ENCODE measurements around the gene CTPS1. TPM values are rescaled to one million over a fixed set of nuclear protein-coding genes. Genes with fewer than 3 reads are reported as not detected.

The CTPS1 gene
- total and polyA plus RNA-seq, 2 of the 13 experiments (the other 11 are each of a cell fraction or from before 2014, with no cell fraction given), result 9.6 to 42.8 TPM

- TF ChIP-seq ZNF883 (CRISPR knock-in tag; IDR thresholded peaks at IDR 0.05; ENCODE audit: not compliant biosample characterization) (no peak), ZNF24 (IDR thresholded peaks at IDR 0.05) (no peak), TBX3 (IDR thresholded peaks at IDR 0.05; ENCODE audit: borderline replicate concordance) (no peak), MED8 (CRISPR knock-in tag; IDR thresholded peaks at IDR 0.05; ENCODE audit: insufficient replicate concordance) (no peak), MLX (CRISPR knock-in tag; IDR thresholded peaks at IDR 0.05) (no peak), SOX5 (CRISPR knock-in tag; IDR thresholded peaks at IDR 0.05; ENCODE audit: borderline replicate concordance) (no peak), RAD51 (IDR thresholded peaks at IDR 0.05; ENCODE audit: borderline replicate concordance) (no peak)
- TF ChIP-seq, protein P1, sequence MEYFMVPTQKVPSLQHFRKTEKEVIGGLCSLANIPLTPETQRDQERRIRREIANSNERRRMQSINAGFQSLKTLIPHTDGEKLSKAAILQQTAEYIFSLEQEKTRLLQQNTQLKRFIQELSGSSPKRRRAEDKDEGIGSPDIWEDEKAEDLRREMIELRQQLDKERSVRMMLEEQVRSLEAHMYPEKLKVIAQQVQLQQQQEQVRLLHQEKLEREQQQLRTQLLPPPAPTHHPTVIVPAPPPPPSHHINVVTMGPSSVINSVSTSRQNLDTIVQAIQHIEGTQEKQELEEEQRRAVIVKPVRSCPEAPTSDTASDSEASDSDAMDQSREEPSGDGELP (IDR thresholded peaks at IDR 0.05; ENCODE audit: borderline replicate concordance, low read depth), result no peak
These were observed 73.8 kb downstream of the CTPS1 start (continued) for GRCh38 chr1:41053316-41053715.

DNA sequence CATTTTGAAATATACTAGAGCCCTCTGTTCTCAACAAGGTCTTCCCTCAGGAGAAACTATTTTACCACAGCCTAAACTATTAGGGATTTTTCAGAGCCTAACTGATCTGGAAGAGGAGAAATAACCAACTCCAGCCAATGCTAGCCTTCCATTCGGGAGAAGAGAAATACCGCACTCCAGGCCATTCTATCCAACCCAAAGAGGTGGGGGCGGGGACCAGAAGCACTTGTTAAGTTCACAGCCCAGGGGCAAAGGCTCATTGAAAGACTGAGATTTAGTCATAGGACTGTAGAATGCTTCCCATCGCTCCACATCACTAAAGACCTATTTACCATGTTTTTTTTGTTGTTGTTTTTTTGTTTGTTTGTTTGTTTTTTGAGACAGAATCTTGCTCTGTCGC, 77.4 kb downstream of the CTPS1 start:
- WGBS (ENCODE audit: low lambda C conversion rate), result 97% methylated on average over 5 of the region's 5 CpGs
- no peak overlapping the region for H3K27ac ChIP-seq (ENCODE audit: extremely low read length, insufficient read depth, low read length)
- H3K9me3 ChIP-seq (ENCODE audit: low read length), result no peaks in the 10 kb centered on the region
- H3K4me3 ChIP-seq (replicated peaks in 1 of 3; ENCODE audit: insufficient read depth in 1 of 3, low read depth in 2 of 3, low read length in 3 of 3), result no peak overlapping the region
- no peak overlapping the region for H3K9ac ChIP-seq (ENCODE audit: insufficient read depth, low read depth, low read length)
- ATAC-seq (no peak), DNase-seq (ENCODE audit: low spot score) (no peak), FAIRE-seq (no peak)
- BruUV-seq (replicated peaks), result no TSS peak
- no peaks in the 10 kb centered on the region for H4K20me1 ChIP-seq (ENCODE audit: insufficient read depth, low read length)
- peaks cover 5 to 20% of the 10 kb centered on the region in 2 experiments for H3K36me3 ChIP-seq (replicated peaks in 1 of 2; ENCODE audit: control insufficient read depth in 1 of 2, insufficient read depth in 2 of 2, low read length in 2 of 2)
- no peaks in the 10 kb centered on the region for H3K4me1 ChIP-seq (ENCODE audit: insufficient read depth, low read length)
- ChIA-PET CTCF (ENCODE audit: low intra/inter-chr PET ratio, low total read pairs) (no interaction called here), POLR2A (no interaction called here)
- intact Hi-C loops (cut with micrococcal nuclease; ENCODE audit: unreplicated experiment) (no loop called here), in situ Hi-C loops (cut with HindIII; ENCODE audit: extremely low pct_ligation_motif_present, low pct_unique_long_range_greater_than_20kb) (no loop called here)
- no peaks in the 10 kb centered on the region for H3K27me3 ChIP-seq (ENCODE audit: control insufficient read depth in 1 of 2, insufficient read depth in 2 of 2, low read length in 2 of 2)
- no peaks in the 10 kb centered on the region for H3K79me2 ChIP-seq (ENCODE audit: insufficient read depth, low read length)
- no peak overlapping the region for H3K4me2 ChIP-seq (ENCODE audit: low read depth, low read length)
- H2AFZ ChIP-seq (ENCODE audit: low read length), result no peak overlapping the region
- TF ChIP-seq REST (IDR thresholded peaks at IDR 0.05; ENCODE audit: borderline replicate concordance in 1 of 2, low read depth in 1 of 2, low read length in 2 of 2), result no peak
- no peak for TF ChIP-seq ELF4 (CRISPR knock-in tag; IDR thresholded peaks at IDR 0.05; ENCODE audit: borderline replicate concordance)
- no peak for TF ChIP-seq TGIF2 (CRISPR knock-in tag; IDR thresholded peaks at IDR 0.05)
- TF ChIP-seq, protein P2, sequence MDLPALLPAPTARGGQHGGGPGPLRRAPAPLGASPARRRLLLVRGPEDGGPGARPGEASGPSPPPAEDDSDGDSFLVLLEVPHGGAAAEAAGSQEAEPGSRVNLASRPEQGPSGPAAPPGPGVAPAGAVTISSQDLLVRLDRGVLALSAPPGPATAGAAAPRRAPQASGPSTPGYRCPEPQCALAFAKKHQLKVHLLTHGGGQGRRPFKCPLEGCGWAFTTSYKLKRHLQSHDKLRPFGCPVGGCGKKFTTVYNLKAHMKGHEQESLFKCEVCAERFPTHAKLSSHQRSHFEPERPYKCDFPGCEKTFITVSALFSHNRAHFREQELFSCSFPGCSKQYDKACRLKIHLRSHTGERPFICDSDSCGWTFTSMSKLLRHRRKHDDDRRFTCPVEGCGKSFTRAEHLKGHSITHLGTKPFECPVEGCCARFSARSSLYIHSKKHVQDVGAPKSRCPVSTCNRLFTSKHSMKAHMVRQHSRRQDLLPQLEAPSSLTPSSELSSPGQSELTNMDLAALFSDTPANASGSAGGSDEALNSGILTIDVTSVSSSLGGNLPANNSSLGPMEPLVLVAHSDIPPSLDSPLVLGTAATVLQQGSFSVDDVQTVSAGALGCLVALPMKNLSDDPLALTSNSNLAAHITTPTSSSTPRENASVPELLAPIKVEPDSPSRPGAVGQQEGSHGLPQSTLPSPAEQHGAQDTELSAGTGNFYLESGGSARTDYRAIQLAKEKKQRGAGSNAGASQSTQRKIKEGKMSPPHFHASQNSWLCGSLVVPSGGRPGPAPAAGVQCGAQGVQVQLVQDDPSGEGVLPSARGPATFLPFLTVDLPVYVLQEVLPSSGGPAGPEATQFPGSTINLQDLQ (CRISPR knock-in tag; IDR thresholded peaks at IDR 0.05), result no peak
- TF ChIP-seq ZFP36L2 (CRISPR knock-in tag; IDR thresholded peaks at IDR 0.05), result no peak
- no peak for TF ChIP-seq ZSCAN9 (CRISPR knock-in tag; IDR thresholded peaks at IDR 0.05; ENCODE audit: borderline replicate concordance)
